SK-N-SH treated with all-trans-retinoic acid at 6 μM for 48 hours (cell line): ENCODE data around the gene CINP.

Experiments used
- ATAC-seq: fragments of 200-7000 bp; cut with Tn5 transposase; 3 replicates; pipeline ENCODE4 v1.9.1; 2020; ENCODE audit warnings: mild to moderate bottlenecking, moderate library complexity
- ARNTL ChIP-seq: fragments of 450-650 bp; formaldehyde crosslinking; IDR thresholded peaks from 2 replicates; pipeline ENCODE4 v1.5.0; 2020; ENCODE audit warnings: low read depth, mild to moderate bottlenecking, moderate library complexity, borderline replicate concordance
- BACH2 ChIP-seq: fragments of 250-450 bp; sonication (Bioruptor Pico); IDR thresholded peaks from 2 replicates; pipeline ENCODE4 v1.9.0; 2021; ENCODE audit warnings: mild to moderate bottlenecking, borderline replicate concordance
- CREB5 ChIP-seq: fragments of 250-450 bp; sonication (Bioruptor Pico); IDR thresholded peaks from 2 replicates; pipeline ENCODE4 v1.5.1; 2020; ENCODE audit warnings: low read depth, mild to moderate bottlenecking, moderate library complexity
- CSDC2 ChIP-seq: fragments of 250-450 bp; sonication (Bioruptor Pico); IDR thresholded peaks from 2 replicates; pipeline ENCODE4 v1.5.0; 2020; ENCODE audit warnings: mild to moderate bottlenecking, moderate library complexity
- CSRNP3 ChIP-seq: fragments of 250-450 bp; sonication (Bioruptor Pico); IDR thresholded peaks from 2 replicates; pipeline ENCODE4 v1.5.1; 2021; ENCODE audit warnings: mild to moderate bottlenecking, moderate library complexity
- GLIS3 ChIP-seq: fragments of 250-450 bp; sonication (Bioruptor Pico); IDR thresholded peaks from 2 replicates; pipeline ENCODE4 v1.5.0; 2020; ENCODE audit warnings: mild to moderate bottlenecking, moderate library complexity
- ISL1 ChIP-seq: fragments of 250-450 bp; sonication (Bioruptor Pico); IDR thresholded peaks from 2 replicates; pipeline ENCODE4 v2.1.2; 2022; ENCODE audit warnings: mild to moderate bottlenecking, moderate library complexity
- OSR1 ChIP-seq: fragments of 250-450 bp; sonication (Bioruptor Pico); IDR thresholded peaks from 2 replicates; pipeline ENCODE4 v1.8.0; 2022; ENCODE audit warnings: moderate library complexity, mild to moderate bottlenecking, inconsistent platforms
- PATZ1 ChIP-seq: fragments of 250-450 bp; sonication (Bioruptor Pico); IDR thresholded peaks from 2 replicates; pipeline ENCODE4 v1.8.0; 2020; ENCODE audit warnings: mild to moderate bottlenecking, moderate library complexity, borderline replicate concordance
- POU6F1 ChIP-seq: fragments of 250-450 bp; sonication (Bioruptor Pico); IDR thresholded peaks from 2 replicates; pipeline ENCODE4 v1.8.0; 2021; ENCODE audit warnings: low read depth, mild to moderate bottlenecking, moderate library complexity, borderline replicate concordance
- PPARA ChIP-seq: fragments of 250-450 bp; sonication (Bioruptor Pico); IDR thresholded peaks from 2 replicates; pipeline ENCODE4 v1.5.0; 2020; ENCODE audit warnings: mild to moderate bottlenecking, borderline replicate concordance
- RARB ChIP-seq: fragments of 250-450 bp; sonication (Bioruptor Pico); IDR thresholded peaks from 2 replicates; pipeline ENCODE4 v1.8.0; 2021; ENCODE audit warnings: mild to moderate bottlenecking, moderate library complexity
- TCF4 ChIP-seq: fragments of 250-450 bp; sonication (Bioruptor Pico); IDR thresholded peaks from 2 replicates; pipeline ENCODE4 v1.8.0; 2021; ENCODE audit warnings: mild to moderate bottlenecking, moderate library complexity, borderline replicate concordance
- TOX ChIP-seq: fragments of 250-450 bp; sonication (Bioruptor Pico); IDR thresholded peaks from 2 replicates; pipeline ENCODE4 v1.8.0; 2021; ENCODE audit warnings: mild to moderate bottlenecking, moderate library complexity, borderline replicate concordance
- ZC3H10 ChIP-seq: fragments of 250-450 bp; sonication (Bioruptor Pico); IDR thresholded peaks from 2 replicates; pipeline ENCODE4 v1.5.1; 2021; ENCODE audit warnings: mild to moderate bottlenecking, moderate library complexity
- ZFP3 ChIP-seq: fragments of 250-450 bp; sonication (Bioruptor Pico); IDR thresholded peaks from 2 replicates; pipeline ENCODE4 v1.5.0; 2020; ENCODE audit warnings: mild to moderate bottlenecking, moderate library complexity
- ZFP30 ChIP-seq: fragments of 450-650 bp; formaldehyde crosslinking; IDR thresholded peaks from 2 replicates; pipeline ENCODE4 v1.5.0; 2022; ENCODE audit warnings: mild to moderate bottlenecking, moderate library complexity
- ZNF70 ChIP-seq: fragments of 450-650 bp; formaldehyde crosslinking; IDR thresholded peaks from 2 replicates; pipeline ENCODE4 v1.5.0; 2020; ENCODE audit warnings: mild to moderate bottlenecking, moderate library complexity
- ZNF8 ChIP-seq: fragments of 450-650 bp; formaldehyde crosslinking; IDR thresholded peaks from 2 replicates; pipeline ENCODE4 v1.5.0; 2020; ENCODE audit warnings: mild to moderate bottlenecking, moderate library complexity

The CINP gene

GRCh38 chr14:102360388-102360787 lies 2.3 kb downstream of the CINP start (continued):
- TF ChIP-seq PATZ1 (CRISPR knock-in tag): no peak

GRCh38 chr14:102359341-102359740 lies 3.3 kb downstream of the CINP start:
- TF ChIP-seq GLIS3 (no peak), TOX (no peak), ZFP30 (CRISPR knock-in tag) (no peak), ZC3H10 (CRISPR knock-in tag) (no peak), PPARA (no peak), CSRNP3 (no peak), ISL1 (CRISPR knock-in tag) (no peak), OSR1 (CRISPR knock-in tag) (no peak), ARNTL (no peak), POU6F1 (CRISPR knock-in tag) (no peak)
- no peak for ATAC-seq

GRCh38 chr14:102356280-102356679 lies 6.4 kb downstream of the CINP start:
- no peak for TF ChIP-seq BACH2
- no peak for TF ChIP-seq ISL1 (CRISPR knock-in tag)
- TF ChIP-seq ZFP3 (CRISPR knock-in tag): no peak
- TF ChIP-seq POU6F1 (CRISPR knock-in tag): no peak
- TF ChIP-seq CREB5 (CRISPR knock-in tag): no peak
- no peak for TF ChIP-seq PPARA
- TF ChIP-seq PATZ1 (CRISPR knock-in tag): no peak
- TF ChIP-seq CSDC2 (CRISPR knock-in tag): no peak
- ATAC-seq: no peak

- TF ChIP-seq ISL1 (CRISPR knock-in tag) (no peak), TCF4 (CRISPR knock-in tag) (no peak), ARNTL (no peak), CREB5 (CRISPR knock-in tag) (no peak), ZNF8 (CRISPR knock-in tag) (no peak), CSDC2 (CRISPR knock-in tag) (no peak), CSRNP3 (no peak), ZNF70 (CRISPR knock-in tag) (no peak), RARB (CRISPR knock-in tag) (no peak), ZFP30 (CRISPR knock-in tag) (no peak), POU6F1 (CRISPR knock-in tag) (no peak), BACH2 (no peak), ZC3H10 (CRISPR knock-in tag) (no peak)
- TF ChIP-seq, all 23 proteins: peak for 0
- no peak for ATAC-seq
Observed at GRCh38 chr14:102353126-102353619, 9.5 kb downstream of the CINP start.
